RWPE1 (cell line): ENCODE measurements around the gene ALDH1L1.

Experiments
- CTCF ChIA-PET: fragments of 350-600 bp; sonication (Branson Sonifier 250); formaldehyde crosslinking; extraction: SDS; loops from one replicate; lab custom pipeline; 2021; lab: Yijun Ruan, JAX
- POLR2A ChIA-PET: fragments of 400-600 bp; formaldehyde crosslinking; extraction: SDS; loops from one replicate; lab custom pipeline; 2020; ENCODE audit warnings: antibody characterized with exemption; ENCODE audit not compliant: low non-redundant PET; lab: Yijun Ruan, JAX
- DNase-seq: peaks from one replicate; pipeline ENCODE4 v3.0.0; 2012; ENCODE audit warnings: low spot score
- H3K27ac ChIP-seq: fragments of 450-650 bp; 2 replicates; pipeline ENCODE4 v1.5.1; 2017
- CTCF ChIP-seq: fragments of 450-650 bp; conservative IDR thresholded peaks from 2 replicates; pipeline ENCODE4 v1.5.1; 2017; ENCODE audit warnings: low read depth, mild to moderate bottlenecking

ALDH1L1 gene

GRCh38 chr3:126197854-126198584 lies 17.6 kb upstream of the ALDH1L1 start:
- H3K27ac ChIP-seq = no peak overlapping the region
- POLR2A ChIA-PET = no interaction called here
- peak; percentile 71 for TF ChIP-seq CTCF
- CTCF ChIA-PET = interaction anchor here (0.7 to 1.6 kb wide), 4 partner anchors 10 to 94 kb away, joined by 3 to 11 read pairs (median 4); no protein-coding TSS in a partner anchor
- DNase-seq = peak; percentile 65

GRCh38 chr3:126197343-126197742 lies 17.0 kb upstream of the ALDH1L1 start:
- ChIA-PET CTCF (no interaction called here), POLR2A (no interaction called here)
- H3K27ac ChIP-seq = no peak overlapping the region
- no peak for TF ChIP-seq CTCF
- DNase-seq = no peak

- DNase-seq = no peak
- POLR2A ChIA-PET = no interaction called here
- CTCF ChIA-PET = interaction anchor here (0.7 kb wide), 2 partner anchors 30 to 1528 kb away, joined by 3 read pairs; no protein-coding TSS in a partner anchor
- TF ChIP-seq CTCF = no peak
- H3K27ac ChIP-seq = no peak overlapping the region
These were observed 14.4 kb upstream of the ALDH1L1 start for GRCh38 chr3:126194713-126195305.

- POLR2A ChIA-PET = no interaction called here
- CTCF ChIA-PET = interaction anchor here (0.5 kb wide), 1 partner anchor 21 kb away, joined by 4 read pairs; no protein-coding TSS in a partner anchor
These were observed 10.9 kb upstream of the ALDH1L1 start for GRCh38 chr3:126191246-126191645.

GRCh38 chr3:126187920-126188319 lies 7.5 kb upstream of the ALDH1L1 start:
- POLR2A ChIA-PET = no interaction called here
- no peak overlapping the region for H3K27ac ChIP-seq
- DNase-seq = no peak
- TF ChIP-seq CTCF = no peak
- CTCF ChIA-PET = no interaction called here

More at GRCh38 chr3:126191246-126191645, 10.9 kb upstream of the ALDH1L1 start:
- no peak for DNase-seq
- TF ChIP-seq CTCF = no peak
- H3K27ac ChIP-seq = no peak overlapping the region

GRCh38 chr3:126186749-126187148 lies 6.4 kb upstream of the ALDH1L1 start:
- DNase-seq = no peak
- no peak overlapping the region for H3K27ac ChIP-seq
- CTCF ChIA-PET = no interaction called here
- POLR2A ChIA-PET = no interaction called here
- no peak for TF ChIP-seq CTCF
